Stimulated activated CD8-positive, alpha-beta memory T cell treated with anti-CD3 and anti-CD28 coated beads, Interleukin-12 subunit alpha, Interleukin-12 subunit beta, amount 100 ng/mL, for 1 hour (primary cell): ENCODE data around the gene IPO11.
"Not testable (repeated sequence)": the region's sequence is repeated elsewhere in the genome, so short reads cannot be mapped to it uniquely, and the experiment has no call there.

ENCODE experiments used
- DNase-seq: peaks from one replicate; pipeline ENCODE4 v3.0.0-alpha.2; 2020; ENCODE audit warnings: low read depth

Gene IPO11

DNA sequence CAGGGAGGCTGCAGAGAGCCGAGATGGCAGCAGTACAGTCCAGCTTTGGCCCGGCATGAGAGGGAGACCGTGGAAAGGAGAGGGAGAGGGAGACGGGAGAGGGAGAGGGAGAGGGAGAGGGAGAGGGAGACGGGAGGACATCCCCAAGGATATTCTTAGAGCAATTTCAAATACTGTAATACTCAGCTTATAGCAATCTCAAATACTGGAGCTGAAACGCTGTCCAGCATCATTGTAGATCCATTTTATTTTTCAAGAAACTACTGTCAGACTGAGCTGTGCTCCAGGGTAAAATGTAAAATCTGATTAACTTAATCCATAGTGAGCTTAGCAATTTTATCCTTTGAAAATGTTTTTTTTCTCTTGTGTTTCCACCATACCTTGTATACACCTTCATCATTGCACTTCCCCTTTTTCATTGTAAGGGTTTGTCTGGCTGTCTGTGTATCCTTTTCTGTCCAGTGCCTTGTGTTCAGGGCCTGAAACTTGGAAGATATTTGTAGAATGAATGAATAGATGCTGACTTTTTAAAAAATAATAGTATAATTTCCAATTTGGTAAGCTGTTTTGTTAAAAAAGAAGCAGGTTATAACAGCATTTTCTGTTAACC lies 102.1 kb downstream of the IPO11 start:
- no peak for DNase-seq

DNA sequence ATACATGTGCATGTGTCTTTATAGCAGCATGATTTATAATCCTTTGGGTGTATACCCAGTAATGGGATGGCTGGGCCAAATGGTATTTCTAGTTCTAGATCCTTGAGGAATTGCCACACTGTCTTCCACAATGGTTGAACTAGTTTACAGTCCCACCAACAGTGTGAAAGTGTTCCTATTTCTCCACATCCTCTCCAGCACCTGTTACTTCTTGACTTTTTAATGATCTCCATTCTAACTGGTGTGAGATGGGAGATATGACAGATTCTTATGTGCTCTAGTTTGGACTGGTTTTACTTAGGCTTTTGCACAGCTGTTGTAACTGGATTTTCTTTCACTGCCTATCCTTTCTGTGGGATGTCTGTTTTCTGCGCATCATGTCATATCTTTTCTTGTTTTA lies 108.2 kb downstream of the IPO11 start:
- not testable (repeated sequence) for DNase-seq

- no peak for DNase-seq
Observed at GRCh38 chr5:62521319-62521718, 108.8 kb downstream of the IPO11 start.

DNA sequence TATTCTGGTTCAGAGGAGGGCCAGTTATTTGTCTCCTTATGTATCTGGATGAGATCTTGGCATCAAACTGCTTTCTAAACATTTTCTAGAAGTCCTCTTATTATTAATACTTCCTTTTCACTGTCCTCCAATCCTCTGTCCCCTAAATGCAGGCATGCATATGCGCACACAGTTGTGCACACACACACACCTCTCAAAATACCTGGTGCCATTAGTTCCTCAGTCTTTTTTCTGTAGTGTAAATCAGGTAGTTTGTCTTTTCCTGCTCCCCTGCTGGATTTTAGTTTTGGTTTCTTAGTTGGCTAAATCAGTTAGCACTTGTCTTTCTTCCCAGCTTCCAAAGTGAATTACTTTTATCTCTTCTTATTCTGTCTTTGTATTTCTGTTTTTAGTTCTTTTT lies 110.2 kb downstream of the IPO11 start:
- no peak for DNase-seq

DNA sequence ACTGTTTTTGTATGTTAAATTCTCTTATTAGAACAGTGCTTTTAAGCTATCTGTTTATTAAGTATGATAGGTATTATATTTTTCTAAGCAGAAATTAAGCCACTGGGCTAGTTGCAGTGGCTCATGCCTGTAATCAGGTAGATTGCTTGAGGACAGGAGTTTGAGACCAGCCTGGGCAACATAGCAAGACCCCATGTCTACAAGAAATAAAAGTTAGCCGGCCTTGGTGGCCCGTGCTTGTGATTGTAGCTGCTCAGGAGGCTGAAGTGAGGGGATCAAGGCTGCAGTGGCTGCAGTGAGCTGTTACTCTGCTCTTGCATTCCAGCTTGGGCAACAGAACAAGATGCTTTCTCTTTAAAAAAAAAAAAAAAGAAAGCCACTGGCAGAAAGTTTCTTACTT lies 121.0 kb downstream of the IPO11 start:
- no peak for DNase-seq

DNA sequence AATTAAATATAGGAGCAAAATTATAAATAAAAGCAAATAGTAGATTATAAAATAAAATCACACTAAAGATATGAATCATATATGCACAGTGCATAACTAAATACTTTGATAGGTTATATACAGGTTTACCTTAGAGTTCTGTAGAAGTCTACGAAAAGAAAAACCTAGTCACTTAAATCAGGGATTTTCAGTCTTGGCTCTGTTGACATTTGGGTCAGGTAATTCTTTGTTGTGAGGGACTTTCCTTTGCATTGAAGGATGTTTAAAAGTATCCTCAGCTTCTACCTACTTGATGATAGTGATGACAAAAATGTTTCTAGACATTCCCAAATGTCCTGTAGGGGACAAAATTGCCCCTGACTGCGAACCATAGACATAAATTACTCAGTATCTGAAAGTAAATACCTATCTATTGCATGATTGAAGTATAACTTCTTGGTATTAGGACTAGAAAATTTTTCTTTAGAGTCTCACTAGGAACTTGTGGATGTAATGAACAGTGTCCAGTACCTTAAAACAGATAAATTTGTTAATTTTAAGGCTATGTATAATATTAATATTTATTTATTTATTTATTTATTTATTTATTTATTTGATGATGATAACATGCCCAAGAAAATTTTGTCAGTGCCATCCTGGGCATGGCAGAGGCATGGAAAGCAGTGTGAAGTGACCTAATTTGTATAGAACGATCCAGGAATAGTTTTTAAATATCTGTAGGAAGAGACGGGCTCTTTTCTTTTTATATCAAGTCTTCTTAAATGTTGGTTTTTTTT lies 122.1 kb downstream of the IPO11 start:
- DNase-seq, result no peak

- DNase-seq, result no peak
Observed at GRCh38 chr5:62536232-62536631, 123.7 kb downstream of the IPO11 start.

GRCh38 chr5:62536783-62537182 lies 124.2 kb downstream of the IPO11 start:
- no peak for DNase-seq

GRCh38 chr5:62538017-62538942 lies 125.7 kb downstream of the IPO11 start:
- no peak for DNase-seq

- no peak for DNase-seq
Observed at GRCh38 chr5:62542720-62543119, 130.2 kb downstream of the IPO11 start.

DNA sequence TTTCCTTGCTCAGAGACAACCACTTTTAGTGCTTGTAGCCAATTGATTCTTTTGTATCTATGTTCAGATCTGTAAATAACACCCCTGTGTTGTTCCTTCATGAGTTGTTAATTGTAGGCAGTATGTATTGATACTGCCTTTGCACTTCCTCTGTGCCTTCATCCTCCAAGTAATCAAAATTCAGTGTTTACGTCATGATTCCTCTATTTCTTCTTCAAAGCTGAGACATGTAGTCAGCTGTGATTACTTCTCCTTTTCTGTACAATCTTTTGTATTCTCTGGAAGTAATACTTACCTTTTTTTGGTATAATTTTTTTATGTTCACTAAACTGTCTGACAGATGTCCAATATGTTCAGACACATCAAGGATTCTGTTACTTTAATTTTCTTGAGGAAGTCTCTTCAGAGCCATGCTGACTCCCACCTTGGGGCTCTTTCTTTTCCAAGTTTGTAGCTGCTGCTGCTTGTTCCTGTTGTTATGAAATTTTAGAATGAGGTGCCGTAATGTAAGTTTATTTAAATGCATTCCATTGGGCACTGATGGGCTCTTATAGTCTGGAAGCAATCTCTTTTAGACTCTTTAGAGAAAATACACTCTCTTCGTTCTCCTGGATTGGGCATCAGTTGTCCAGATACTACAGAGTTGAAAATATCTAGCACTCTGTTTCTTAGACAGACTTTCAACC lies 135.5 kb downstream of the IPO11 start:
- no peak for DNase-seq

GRCh38 chr5:62550103-62550502 lies 137.5 kb downstream of the IPO11 start:
- DNase-seq, result no peak

DNA sequence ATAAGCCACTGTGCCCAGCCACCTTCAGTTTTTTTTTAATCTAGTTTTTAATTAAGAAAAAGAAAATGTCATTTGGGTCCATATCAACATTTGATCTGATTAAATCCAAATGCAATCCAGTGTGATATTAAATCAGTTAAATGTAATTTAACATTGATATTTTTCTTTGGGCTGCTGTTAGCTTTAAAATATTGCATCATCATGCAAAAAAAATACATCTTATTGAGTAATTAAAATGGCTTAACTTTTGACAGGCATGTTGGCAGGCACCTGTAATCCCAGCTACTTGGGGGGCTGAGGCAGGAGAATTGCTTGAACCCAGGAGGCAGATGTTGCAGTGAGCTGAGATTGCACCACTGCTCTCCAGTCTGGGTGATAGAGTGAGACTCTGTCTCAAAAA lies 143.4 kb downstream of the IPO11 start:
- no peak for DNase-seq

GRCh38 chr5:62558941-62559340 lies 146.4 kb downstream of the IPO11 start:
- no peak for DNase-seq

- no peak for DNase-seq
Observed at GRCh38 chr5:62560786-62561185, 148.2 kb downstream of the IPO11 start.

- no peak for DNase-seq
Observed at GRCh38 chr5:62561896-62562295, 149.3 kb downstream of the IPO11 start.

- no peak for DNase-seq
Observed at GRCh38 chr5:62562867-62563266, 150.3 kb downstream of the IPO11 start.

- no peak for DNase-seq
Observed at GRCh38 chr5:62564101-62564500, 151.5 kb downstream of the IPO11 start.

GRCh38 chr5:62565740-62566139 lies 153.2 kb downstream of the IPO11 start:
- not testable (repeated sequence) for DNase-seq

- DNase-seq, result no peak
Observed at GRCh38 chr5:62568143-62568542, 155.6 kb downstream of the IPO11 start.

DNA sequence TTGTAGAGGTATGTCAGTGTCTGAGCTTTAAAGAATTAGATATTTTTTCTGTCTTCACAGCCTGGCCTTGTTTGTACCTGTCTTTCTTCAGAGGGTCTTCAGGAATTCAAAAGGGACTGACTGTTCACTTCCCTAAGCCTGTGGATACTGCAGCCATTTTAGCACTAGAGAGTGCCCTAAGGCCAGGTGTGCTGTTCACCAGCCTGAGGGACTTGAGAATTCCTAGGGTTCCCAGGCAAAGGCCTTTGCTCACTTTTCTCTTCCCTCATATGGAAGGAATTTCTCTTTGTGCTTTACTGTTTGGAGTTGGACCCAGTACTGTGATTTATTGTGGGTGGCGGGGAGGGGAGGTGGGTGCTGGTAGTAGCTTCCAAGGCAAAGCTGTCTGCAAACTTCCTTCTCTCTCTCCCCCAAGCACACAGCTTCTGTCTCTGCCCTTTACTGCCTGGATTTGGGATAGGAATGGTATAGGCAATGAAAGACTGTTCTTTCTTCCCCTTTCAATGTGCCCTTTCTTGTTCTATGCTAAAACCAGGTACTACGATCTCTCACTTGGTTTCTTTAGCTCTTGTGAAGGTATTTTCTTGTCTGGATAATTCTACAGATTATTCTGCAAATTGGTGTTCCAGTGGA lies 156.4 kb downstream of the IPO11 start:
- DNase-seq, result no peak

- DNase-seq, result no peak
Observed at GRCh38 chr5:62569470-62569869, 156.9 kb downstream of the IPO11 start.
